ENCODE results near the gene ANKS3.

The ANKS3 gene

GRCh38 chr16:4723071-4723767 lies 10.9 kb downstream of the ANKS3 start:
- no peak for DNase-seq

GRCh38 chr16:4718466-4718865 lies 15.6 kb downstream of the ANKS3 start:
- no peak for DNase-seq

- no peak for DNase-seq
Measured at GRCh38 chr16:4714996-4715395, 19.1 kb downstream of the ANKS3 start.

- no peak for DNase-seq
Measured at GRCh38 chr16:4713663-4714501, 20.2 kb downstream of the ANKS3 start.

- DNase-seq: no peak
Measured at GRCh38 chr16:4709481-4709880, 24.6 kb downstream of the ANKS3 start.

- DNase-seq: no peak
Measured at GRCh38 chr16:4706871-4707270, 27.2 kb downstream of the ANKS3 start.

GRCh38 chr16:4704913-4705312 lies 29.2 kb downstream of the ANKS3 start:
- DNase-seq: no peak

GRCh38 chr16:4704491-4704890 lies 29.6 kb downstream of the ANKS3 start:
- no peak for DNase-seq

GRCh38 chr16:4703906-4704305 lies 30.2 kb downstream of the ANKS3 start:
- no peak for DNase-seq

GRCh38 chr16:4702466-4702808 lies 31.6 kb downstream of the ANKS3 start:
- DNase-seq: no peak

- no peak for DNase-seq
Measured at GRCh38 chr16:4701791-4702465, 32.1 kb downstream of the ANKS3 start.

GRCh38 chr16:4700997-4701743 lies 32.9 kb downstream of the ANKS3 start:
- no peak for DNase-seq

- DNase-seq: no peak
Measured at GRCh38 chr16:4700380-4700996, 33.6 kb downstream of the ANKS3 start.

GRCh38 chr16:4699046-4699556 lies 35.0 kb downstream of the ANKS3 start:
- DNase-seq: no peak

GRCh38 chr16:4698321-4699045 lies 35.6 kb downstream of the ANKS3 start:
- DNase-seq: no peak

GRCh38 chr16:4697848-4698291 lies 36.2 kb downstream of the ANKS3 start:
- DNase-seq: no peak

- DNase-seq: no peak
Measured at GRCh38 chr16:4696905-4697847, 36.9 kb downstream of the ANKS3 start.

- DNase-seq: no peak
Measured at GRCh38 chr16:4696172-4696904, 37.7 kb downstream of the ANKS3 start.

- DNase-seq: no peak
Measured at GRCh38 chr16:4695473-4696171, 38.4 kb downstream of the ANKS3 start.
